HEK293 (cell line): ENCODE results near the gene NR1H2.
A peak's percentile ranks its signal among the peaks of the same experiment; 100 is the strongest.

Experiments used
- ATF2 ChIP-seq: fragments of 450-650 bp; formaldehyde crosslinking; IDR thresholded peaks from 2 replicates; pipeline ENCODE4 v1.5.1; 2016; ENCODE audit warnings: missing biosample characterization, missing genetic modification characterization, low read depth
- PRDM2 ChIP-seq: fragments of 450-650 bp; formaldehyde crosslinking; IDR thresholded peaks from 2 replicates; pipeline ENCODE4 v1.5.1; 2016; ENCODE audit warnings: missing biosample characterization, missing genetic modification characterization, borderline replicate concordance
- REST ChIP-seq: fragments of 450-650 bp; formaldehyde crosslinking; IDR thresholded peaks from 2 replicates; pipeline ENCODE4 v1.5.1; 2016; ENCODE audit warnings: missing biosample characterization, missing genetic modification characterization
- TSHZ1 ChIP-seq: fragments of 450-650 bp; formaldehyde crosslinking; IDR thresholded peaks from 2 replicates; pipeline ENCODE4 v1.5.1; 2016; ENCODE audit warnings: missing biosample characterization, missing genetic modification characterization, borderline replicate concordance
- ZBTB11 ChIP-seq: fragments of 450-650 bp; formaldehyde crosslinking; conservative IDR thresholded peaks from 2 replicates; pipeline ENCODE4 v1.5.1; 2016; ENCODE audit warnings: low read depth, missing biosample characterization, missing genetic modification characterization
- ZBTB7A ChIP-seq: fragments of 450-650 bp; formaldehyde crosslinking; IDR thresholded peaks from 2 replicates; pipeline ENCODE4 v1.5.1; 2016; ENCODE audit warnings: low read depth, missing biosample characterization, missing genetic modification characterization
- ZEB2 ChIP-seq: fragments of 450-650 bp; formaldehyde crosslinking; IDR thresholded peaks from 2 replicates; pipeline ENCODE4 v1.5.1; 2016; ENCODE audit warnings: missing biosample characterization, missing genetic modification characterization
- ZFHX2 ChIP-seq: fragments of 450-650 bp; formaldehyde crosslinking; conservative IDR thresholded peaks from 2 replicates; pipeline ENCODE4 v1.5.1; 2016; ENCODE audit warnings: missing biosample characterization, missing genetic modification characterization
- ZNF132 ChIP-seq: fragments of 450-650 bp; formaldehyde crosslinking; IDR thresholded peaks from 2 replicates; pipeline ENCODE4 v1.5.1; 2017; ENCODE audit warnings: missing biosample characterization, missing genetic modification characterization, borderline replicate concordance
- ZNF138 ChIP-seq: fragments of 450-650 bp; formaldehyde crosslinking; IDR thresholded peaks from 2 replicates; pipeline ENCODE4 v1.5.1; 2016; ENCODE audit warnings: missing biosample characterization, missing genetic modification characterization, borderline replicate concordance
- ZNF211 ChIP-seq: fragments of 450-650 bp; formaldehyde crosslinking; IDR thresholded peaks from 2 replicates; pipeline ENCODE4 v1.5.1; 2016; ENCODE audit warnings: low read depth, missing biosample characterization, missing genetic modification characterization
- ZNF335 ChIP-seq: fragments of 450-650 bp; formaldehyde crosslinking; conservative IDR thresholded peaks from 2 replicates; pipeline ENCODE4 v1.5.1; 2016; ENCODE audit warnings: missing biosample characterization, missing genetic modification characterization
- ZNF350 ChIP-seq: fragments of 450-650 bp; formaldehyde crosslinking; IDR thresholded peaks from 2 replicates; pipeline ENCODE4 v1.5.0; 2017; ENCODE audit warnings: missing biosample characterization, mild to moderate bottlenecking, missing genetic modification characterization
- ZNF521 ChIP-seq: fragments of 450-650 bp; formaldehyde crosslinking; IDR thresholded peaks from 2 replicates; pipeline ENCODE4 v1.5.1; 2017; ENCODE audit warnings: missing biosample characterization, mild to moderate bottlenecking, missing genetic modification characterization
- ZNF529 ChIP-seq: fragments of 450-650 bp; formaldehyde crosslinking; IDR thresholded peaks from 2 replicates; pipeline ENCODE4 v1.5.1; 2017; ENCODE audit warnings: missing genetic modification characterization, missing biosample characterization; ENCODE audit not compliant: insufficient replicate concordance
- ZNF555 ChIP-seq: fragments of 450-650 bp; formaldehyde crosslinking; conservative IDR thresholded peaks from 2 replicates; pipeline ENCODE4 v1.5.1; 2017; ENCODE audit warnings: missing biosample characterization, mild to moderate bottlenecking, missing genetic modification characterization, inconsistent platforms
- ZNF561 ChIP-seq: fragments of 450-650 bp; IDR thresholded peaks from 2 replicates; pipeline ENCODE4 v1.5.1; 2018; ENCODE audit warnings: missing biosample characterization, missing genetic modification characterization, borderline replicate concordance
- ZNF629 ChIP-seq: fragments of 450-650 bp; formaldehyde crosslinking; IDR thresholded peaks from 2 replicates; pipeline ENCODE4 v1.5.1; 2017; ENCODE audit warnings: missing biosample characterization, missing genetic modification characterization
- ZNF670 ChIP-seq: fragments of 450-650 bp; formaldehyde crosslinking; IDR thresholded peaks from 2 replicates; pipeline ENCODE4 v1.5.1; 2016; ENCODE audit warnings: missing biosample characterization, missing genetic modification characterization, low read depth

The NR1H2 gene

GRCh38 chr19:50432221-50433028, 56.2 kb downstream of the NR1H2 start, which contains the start of gene MYBPC2 (continued):
- no peak for TF ChIP-seq ZNF529
- TF ChIP-seq ZNF335 (tag by site-specific recombination): 0 out of 2 replicates have a peak, but pooled peaks have one; percentile 52
- no peak for TF ChIP-seq ZNF138 (tag by site-specific recombination)
- TF ChIP-seq ZNF670 (tag by site-specific recombination): no peak
- no peak for TF ChIP-seq ZNF350 (tag by site-specific recombination)
- peak; percentile 77 for TF ChIP-seq ZFHX2 (tag by site-specific recombination)
- no peak for TF ChIP-seq ZNF561 (tag by site-specific recombination)
- no peak for TF ChIP-seq ZNF521
- TF ChIP-seq ZBTB11 (tag by site-specific recombination): no peak
- no peak for TF ChIP-seq PRDM2 (tag by site-specific recombination)
- no peak for TF ChIP-seq ZNF555 (tag by site-specific recombination)
- TF ChIP-seq ZNF211: no peak
- no peak for TF ChIP-seq ZNF132 (tag by site-specific recombination)
- TF ChIP-seq ZBTB7A (tag by site-specific recombination): no peak
- TF ChIP-seq ZEB2 (tag by site-specific recombination): 0 out of 2 replicates have a peak, but pooled peaks have one; percentile 26
- TF ChIP-seq ZNF629: no peak
- TF ChIP-seq TSHZ1: no peak
- TF ChIP-seq ATF2 (tag by site-specific recombination): no peak
- TF ChIP-seq REST (tag by site-specific recombination): no peak
